IMR-90 (cell line): Measurements from ENCODE around the gene CAMK2D. TPM values are rescaled to one million over a fixed set of nuclear protein-coding genes. Genes with fewer than 3 reads are reported as not detected.
"Not testable (repeated sequence)": the region's sequence is repeated elsewhere in the genome, so short reads cannot be mapped to it uniquely, and the experiment has no call there.

ENCODE experiments used
- ATAC-seq: fragments of 200-7000 bp; cut with Tn5 transposase; 2 replicates; pipeline ENCODE4 v1.9.1; 2020; ENCODE audit warnings: low read depth, mild to moderate bottlenecking, moderate library complexity
- BruUV-seq: library from RNA; stranded (reverse); fragments of 400-500 nt; replicated peaks from 2 replicates; lab custom pipeline; 2021; lab: Mats Ljungman, UMichigan
- CTCF ChIA-PET: fragments of 300-600 bp; formaldehyde crosslinking; extraction: SDS; loops from one replicate; lab custom pipeline; 2021; ENCODE audit warnings: antibody characterized with exemption; lab: Yijun Ruan, JAX
- POLR2A ChIA-PET: fragments of 300-600 bp; sonication (Branson Sonifier 250); formaldehyde crosslinking; loops from one replicate; lab custom pipeline; 2022; ENCODE audit warnings: antibody characterized with exemption; ENCODE audit not compliant: unreplicated experiment; lab: Charles Lee
- DNase-seq: peaks from one replicate; pipeline ENCODE4 v3.0.0; 2013
- H2AFZ ChIP-seq: replicated peaks from 2 replicates; pipeline ENCODE3; 2013; ENCODE audit warnings: low read length, mild to moderate bottlenecking; ENCODE audit not compliant: poor library complexity
- H2AK5ac ChIP-seq: 2 replicates; pipeline ENCODE4 v1.6.1; 2013; ENCODE audit warnings: low read depth, low read length, inconsistent platforms
- H2AK9ac ChIP-seq: replicated peaks from 2 replicates; pipeline ENCODE3; 2013; ENCODE audit warnings: mild to moderate bottlenecking, low read depth, low read length, moderate library complexity; ENCODE audit not compliant: poor library complexity
- H2BK120ac ChIP-seq: 2 replicates; pipeline ENCODE4 v1.6.1; 2013; ENCODE audit warnings: low read depth, low read length, inconsistent platforms
- H2BK15ac ChIP-seq: 3 replicates; pipeline ENCODE4 v1.6.1; 2013; ENCODE audit warnings: low read depth, low read length, inconsistent platforms
- H2BK20ac ChIP-seq: 2 replicates; pipeline ENCODE4 v1.6.1; 2013; ENCODE audit warnings: low read depth, mild to moderate bottlenecking, inconsistent platforms, low read length, moderate library complexity
- H2BK5ac ChIP-seq: 2 replicates; pipeline ENCODE4 v1.6.1; 2013; ENCODE audit warnings: mild to moderate bottlenecking, low read depth, low read length, inconsistent platforms; ENCODE audit not compliant: poor library complexity, severe bottlenecking
- H3K14ac ChIP-seq: replicated peaks from 2 replicates; pipeline ENCODE4 v1.6.1; 2013; ENCODE audit warnings: low read depth, low read length, inconsistent platforms
- H3K18ac ChIP-seq: 2 replicates; pipeline ENCODE4 v1.6.1; 2013; ENCODE audit warnings: low read depth, low read length, control low read depth
- H3K23ac ChIP-seq: 2 replicates; pipeline ENCODE4 v1.6.1; 2013; ENCODE audit warnings: low read depth, low read length, inconsistent platforms
- H3K27ac ChIP-seq: 2 replicates; pipeline ENCODE4 v1.5.1; 2013; ENCODE audit warnings: mild to moderate bottlenecking, control low read depth, low read length; ENCODE audit not compliant: insufficient read depth
- H3K27me3 ChIP-seq: 2 replicates; pipeline ENCODE4 v1.6.1; 2013; ENCODE audit warnings: low read length; ENCODE audit not compliant: control insufficient read depth, insufficient read depth
- H3K36me3 ChIP-seq: 2 replicates; pipeline ENCODE4 v1.6.1; 2013; ENCODE audit warnings: low read length, mixed read lengths; ENCODE audit not compliant: control insufficient read depth, insufficient read depth
- H3K4ac ChIP-seq: 2 replicates; pipeline ENCODE4 v1.6.1; 2013; ENCODE audit warnings: low read depth, low read length, inconsistent platforms
- H3K4me1 ChIP-seq: 2 replicates; pipeline ENCODE4 v1.6.1; 2013; ENCODE audit warnings: low read length, mixed read lengths; ENCODE audit not compliant: control insufficient read depth, insufficient read depth
- H3K4me2 ChIP-seq: 2 replicates; pipeline ENCODE4 v1.6.1; 2013; ENCODE audit warnings: low read depth, mild to moderate bottlenecking, control low read depth, low read length, moderate library complexity
- H3K4me3 ChIP-seq: 2 replicates; pipeline ENCODE4 v1.5.1; 2013; ENCODE audit warnings: low read depth, mild to moderate bottlenecking, control low read depth, low read length, moderate library complexity; ENCODE audit not compliant: insufficient read depth
- H3K56ac ChIP-seq: 2 replicates; pipeline ENCODE4 v1.6.1; 2013; ENCODE audit warnings: low read length, inconsistent platforms; ENCODE audit not compliant: insufficient read depth; ENCODE audit errors: extremely low read depth
- H3K79me1 ChIP-seq, 2 experiments: 2 replicates each; pipeline ENCODE4 v1.6.1; 2013; ENCODE audit warnings: low read length in 2 of 2, inconsistent platforms in 1 of 2, low read depth in 1 of 2
- H3K9ac ChIP-seq: 2 replicates; pipeline ENCODE4 v1.6.1; 2013; ENCODE audit warnings: low read depth, low read length, control low read depth
- H3K9me1 ChIP-seq: 2 replicates; pipeline ENCODE4 v1.6.1; 2013; ENCODE audit warnings: low read length, inconsistent platforms; ENCODE audit not compliant: insufficient read depth
- H3K9me3 ChIP-seq: 2 replicates; pipeline ENCODE4 v1.6.1; 2013; ENCODE audit warnings: low read length; ENCODE audit not compliant: control insufficient read depth, insufficient read depth
- H4K20me1 ChIP-seq: 2 replicates; pipeline ENCODE4 v1.6.1; 2013; ENCODE audit warnings: low read length, inconsistent platforms; ENCODE audit not compliant: insufficient read depth
- H4K5ac ChIP-seq: 2 replicates; pipeline ENCODE4 v1.6.1; 2013; ENCODE audit warnings: mild to moderate bottlenecking, low read depth, low read length, control low read depth
- H4K8ac ChIP-seq, 2 experiments: 2 replicates each; pipeline ENCODE4 v1.6.1; 2013; ENCODE audit warnings: low read depth in 2 of 2, low read length in 2 of 2, control low read depth in 1 of 2, inconsistent platforms in 1 of 2
- H4K91ac ChIP-seq: 2 replicates; pipeline ENCODE4 v1.6.1; 2013; ENCODE audit warnings: low read depth, low read length, inconsistent platforms; ENCODE audit not compliant: insufficient read depth
- WGBS, 2 experiments: methylation state at CpG; one replicate each; pipeline versions ENCODE4 v1.1.5 to v1.1.7; 2013; ENCODE audit warnings: missing lambda C conversion rate in 2 of 2; ENCODE audit not compliant: insufficient read length in 1 of 2; ENCODE audit errors: extremely low coverage in 2 of 2; 5-methylcytosine and 5-hydroxymethylcytosine counted together
- dilution Hi-C: fragments of 300-500 bp; cut with HindIII; formaldehyde crosslinking; loops from one replicate; pipeline ENCODE4 v1.14.3; 2018; ENCODE audit warnings: low sequenced_read_pairs; ENCODE audit not compliant: unreplicated experiment
- in situ Hi-C: fragments of 300-500 bp; cut with MboI; formaldehyde crosslinking; loops from 3 replicates; pipeline ENCODE4 v1.14.3; 2019; ENCODE audit warnings: low sequenced_read_pairs, inconsistent platforms, mixed read lengths
- intact Hi-C: fragments of 100-400 bp; cut with micrococcal nuclease; formaldehyde crosslinking; loops from 2 replicates; pipeline ENCODE4 v1.10.0; 2022
- polyA plus RNA-seq, 3 experiments: library from polyadenylated mRNA; depleted of rRNA; stranded (reverse); fragments of >200 nt; gene quantifications; 2 replicates each; pipeline ENCODE4 v1.2.3, GENCODE V29; 2012; ENCODE audit warnings: low replicate concordance in 1 of 3
- total RNA-seq: library from RNA; depleted of rRNA; stranded (reverse); fragments of >200 nt; gene quantifications from 2 replicates; pipeline ENCODE4 v1.2.3, GENCODE V29; 2012

Gene CAMK2D
- total and polyA plus RNA-seq, 2 of the 4 experiments (the other 2 are of a cell fraction) = 44.6 to 156 TPM

GRCh38 chr4:113796381-113796780, 34.8 kb upstream of the CAMK2D start:
- H4K20me1 ChIP-seq, H3K4ac ChIP-seq, H3K14ac ChIP-seq, H2AK5ac ChIP-seq, intact Hi-C loops, H3K23ac ChIP-seq, H3K9ac ChIP-seq, H2AK9ac ChIP-seq, H2BK20ac ChIP-seq, H3K36me3 ChIP-seq, H2BK120ac ChIP-seq, H3K27me3 ChIP-seq, H3K79me1 ChIP-seq, H3K4me3 ChIP-seq, H3K4me2 ChIP-seq, H2BK5ac ChIP-seq, H2BK15ac ChIP-seq, H2AFZ ChIP-seq, H3K56ac ChIP-seq, H3K4me1 ChIP-seq, CTCF ChIA-PET, in situ Hi-C loops, H4K5ac ChIP-seq, H3K9me1 ChIP-seq, H4K8ac ChIP-seq, H3K18ac ChIP-seq, dilution Hi-C loops, BruUV-seq, ATAC-seq, DNase-seq, H3K9me3 ChIP-seq, H3K27ac ChIP-seq, POLR2A ChIA-PET, H4K91ac ChIP-seq: not testable (repeated sequence)
- no CpG with 5 or more reads among the region's 24 CpGs for WGBS, 2 experiments
